HCT116 (cell line): ENCODE measurements around the gene CCDC138.

Experiments used
- ELF1 ChIP-seq: IDR thresholded peaks from 2 replicates; pipeline ENCODE4 v1.6.1; 2012; ENCODE audit warnings: low read depth, borderline replicate concordance
- JUND ChIP-seq: IDR thresholded peaks from 2 replicates; pipeline ENCODE4 v1.6.1; 2012
- POLR2A ChIP-seq: IDR thresholded peaks from 2 replicates; pipeline ENCODE4 v1.7.0; 2011; ENCODE audit warnings: borderline replicate concordance; ENCODE audit not compliant: insufficient read depth, insufficient read length; ENCODE audit errors: extremely low read depth
- POLR2AphosphoS5 ChIP-seq: IDR thresholded peaks from 2 replicates; pipeline ENCODE4 v1.6.1; 2011; ENCODE audit warnings: mild to moderate bottlenecking, low read depth, low read length, moderate library complexity
- TCF7L2 ChIP-seq: IDR thresholded peaks from 2 replicates; pipeline ENCODE4 v1.7.0; 2011; ENCODE audit warnings: borderline replicate concordance, inconsistent platforms; ENCODE audit not compliant: insufficient read depth, insufficient read length; ENCODE audit errors: extremely low read depth
- TF ChIP-seq, protein P1 (sequence below), 3 experiments: fragments of 200-600 bp in 1 of 3; sonication (generic) in 1 of 3; IDR thresholded peaks in 2 of 3; conservative IDR thresholded peaks in 1 of 3; 2 replicates each; pipeline ENCODE4 v1.5.1; 2012 to 2017; ENCODE audit warnings: low read depth in 2 of 3, low read length in 2 of 3, antibody characterized with exemption in 1 of 3, borderline replicate concordance in 1 of 3, control low read depth in 1 of 3, mild to moderate bottlenecking in 1 of 3, mixed read lengths in 1 of 3, mixed run types in 1 of 3, moderate library complexity in 1 of 3; ENCODE audit not compliant: insufficient read depth in 1 of 3
- TF ChIP-seq, protein P2 (sequence below): IDR thresholded peaks from 2 replicates; pipeline ENCODE4 v1.6.1; 2012; ENCODE audit warnings: low read depth
- TF ChIP-seq, protein P3 (sequence below): IDR thresholded peaks from 2 replicates; pipeline ENCODE4 v1.6.1; 2012

DNA sequence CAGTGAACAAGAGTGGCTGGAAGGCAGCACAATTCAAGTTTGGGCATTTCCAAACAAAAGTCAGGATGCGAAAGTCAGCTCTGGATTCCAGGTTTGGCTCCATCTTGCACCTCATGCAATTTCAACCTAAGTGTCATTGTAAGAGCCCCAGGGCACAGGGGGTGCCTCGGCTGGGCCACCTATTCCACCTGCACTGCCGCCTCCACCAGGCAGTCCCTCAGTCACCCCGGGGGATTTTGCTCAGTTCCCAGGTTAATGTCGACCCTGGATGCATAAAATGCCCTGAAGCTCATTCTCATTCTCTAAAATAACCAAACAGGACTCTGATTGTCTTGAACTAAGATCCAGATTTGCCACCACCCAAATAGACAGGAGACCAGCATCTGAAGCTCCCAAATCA lies 124.8 kb downstream of the CCDC138 start:
- TF ChIP-seq, protein P1, sequence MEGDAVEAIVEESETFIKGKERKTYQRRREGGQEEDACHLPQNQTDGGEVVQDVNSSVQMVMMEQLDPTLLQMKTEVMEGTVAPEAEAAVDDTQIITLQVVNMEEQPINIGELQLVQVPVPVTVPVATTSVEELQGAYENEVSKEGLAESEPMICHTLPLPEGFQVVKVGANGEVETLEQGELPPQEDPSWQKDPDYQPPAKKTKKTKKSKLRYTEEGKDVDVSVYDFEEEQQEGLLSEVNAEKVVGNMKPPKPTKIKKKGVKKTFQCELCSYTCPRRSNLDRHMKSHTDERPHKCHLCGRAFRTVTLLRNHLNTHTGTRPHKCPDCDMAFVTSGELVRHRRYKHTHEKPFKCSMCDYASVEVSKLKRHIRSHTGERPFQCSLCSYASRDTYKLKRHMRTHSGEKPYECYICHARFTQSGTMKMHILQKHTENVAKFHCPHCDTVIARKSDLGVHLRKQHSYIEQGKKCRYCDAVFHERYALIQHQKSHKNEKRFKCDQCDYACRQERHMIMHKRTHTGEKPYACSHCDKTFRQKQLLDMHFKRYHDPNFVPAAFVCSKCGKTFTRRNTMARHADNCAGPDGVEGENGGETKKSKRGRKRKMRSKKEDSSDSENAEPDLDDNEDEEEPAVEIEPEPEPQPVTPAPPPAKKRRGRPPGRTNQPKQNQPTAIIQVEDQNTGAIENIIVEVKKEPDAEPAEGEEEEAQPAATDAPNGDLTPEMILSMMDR (IDR thresholded peaks at IDR 0.05 in 2 of 3, conservative IDR thresholded peaks at IDR 0.05 in 1 of 3; ENCODE audit: borderline replicate concordance in 1 of 3, insufficient read depth in 1 of 3, low read depth in 2 of 3, low read length in 2 of 3): no peak
- TF ChIP-seq ELF1 (no peak), JUND (no peak), POLR2A (no peak), POLR2AphosphoS5 (no peak), TCF7L2 (no peak)
- TF ChIP-seq, protein P2, sequence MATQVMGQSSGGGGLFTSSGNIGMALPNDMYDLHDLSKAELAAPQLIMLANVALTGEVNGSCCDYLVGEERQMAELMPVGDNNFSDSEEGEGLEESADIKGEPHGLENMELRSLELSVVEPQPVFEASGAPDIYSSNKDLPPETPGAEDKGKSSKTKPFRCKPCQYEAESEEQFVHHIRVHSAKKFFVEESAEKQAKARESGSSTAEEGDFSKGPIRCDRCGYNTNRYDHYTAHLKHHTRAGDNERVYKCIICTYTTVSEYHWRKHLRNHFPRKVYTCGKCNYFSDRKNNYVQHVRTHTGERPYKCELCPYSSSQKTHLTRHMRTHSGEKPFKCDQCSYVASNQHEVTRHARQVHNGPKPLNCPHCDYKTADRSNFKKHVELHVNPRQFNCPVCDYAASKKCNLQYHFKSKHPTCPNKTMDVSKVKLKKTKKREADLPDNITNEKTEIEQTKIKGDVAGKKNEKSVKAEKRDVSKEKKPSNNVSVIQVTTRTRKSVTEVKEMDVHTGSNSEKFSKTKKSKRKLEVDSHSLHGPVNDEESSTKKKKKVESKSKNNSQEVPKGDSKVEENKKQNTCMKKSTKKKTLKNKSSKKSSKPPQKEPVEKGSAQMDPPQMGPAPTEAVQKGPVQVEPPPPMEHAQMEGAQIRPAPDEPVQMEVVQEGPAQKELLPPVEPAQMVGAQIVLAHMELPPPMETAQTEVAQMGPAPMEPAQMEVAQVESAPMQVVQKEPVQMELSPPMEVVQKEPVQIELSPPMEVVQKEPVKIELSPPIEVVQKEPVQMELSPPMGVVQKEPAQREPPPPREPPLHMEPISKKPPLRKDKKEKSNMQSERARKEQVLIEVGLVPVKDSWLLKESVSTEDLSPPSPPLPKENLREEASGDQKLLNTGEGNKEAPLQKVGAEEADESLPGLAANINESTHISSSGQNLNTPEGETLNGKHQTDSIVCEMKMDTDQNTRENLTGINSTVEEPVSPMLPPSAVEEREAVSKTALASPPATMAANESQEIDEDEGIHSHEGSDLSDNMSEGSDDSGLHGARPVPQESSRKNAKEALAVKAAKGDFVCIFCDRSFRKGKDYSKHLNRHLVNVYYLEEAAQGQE: no peak
- TF ChIP-seq, protein P3, sequence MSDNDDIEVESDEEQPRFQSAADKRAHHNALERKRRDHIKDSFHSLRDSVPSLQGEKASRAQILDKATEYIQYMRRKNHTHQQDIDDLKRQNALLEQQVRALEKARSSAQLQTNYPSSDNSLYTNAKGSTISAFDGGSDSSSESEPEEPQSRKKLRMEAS: no peak
